GM12878 (cell line): ENCODE measurements around the gene FAM185A. TPM values are rescaled to one million over a fixed set of nuclear protein-coding genes. Genes with fewer than 3 reads are reported as not detected.

ENCODE experiments used
- ATAC-seq: fragments of 200-7000 bp; cut with Tn5 transposase; 3 replicates; pipeline ENCODE4 v1.9.1; 2020; ENCODE audit warnings: mild to moderate bottlenecking, moderate library complexity
- BruUV-seq: library from RNA; stranded (reverse); fragments of 400-500 nt; replicated peaks from 2 replicates; lab custom pipeline; 2021; lab: Mats Ljungman, UMichigan
- CTCF ChIA-PET: fragments of 300-600 bp; sonication (Branson Sonifier 250); formaldehyde crosslinking; extraction: SDS; loops from one replicate; lab custom pipeline; 2021; ENCODE audit warnings: inconsistent platforms; lab: Yijun Ruan, JAX
- POLR2A ChIA-PET: fragments of 350-600 bp; formaldehyde crosslinking; extraction: SDS; loops from one replicate; lab custom pipeline; 2021; ENCODE audit warnings: inconsistent platforms; lab: Charles Lee
- RAD21 ChIA-PET: fragments of 300-600 bp; sonication (Branson Sonifier 250); formaldehyde crosslinking; loops from one replicate; lab custom pipeline; 2023; ENCODE audit warnings: antibody characterized with exemption; ENCODE audit not compliant: unreplicated experiment; lab: Charles Lee
- SMC1A ChIA-PET: fragments of 300-600 bp; sonication (Branson Sonifier 250); formaldehyde crosslinking; loops from one replicate; lab custom pipeline; 2023; ENCODE audit not compliant: unreplicated experiment, uncharacterized antibody; lab: Charles Lee
- DNase-seq: peaks from one replicate; pipeline ENCODE4 v3.0.0-alpha.2; 2011; ENCODE audit warnings: low read depth, low spot score
- FAIRE-seq: peaks from 3 replicates; lab custom pipeline; 2011; peaks lifted over from hg19 to GRCh38; lab: Jason Lieb, UNC
- H2AFZ ChIP-seq: 2 replicates; pipeline ENCODE4 v1.6.0; 2011; ENCODE audit warnings: low read depth, low read length, control low read depth; ENCODE audit not compliant: control insufficient read depth
- H3K27ac ChIP-seq: 2 replicates; pipeline ENCODE4 v1.5.1; 2011; ENCODE audit warnings: control low read depth; ENCODE audit not compliant: control insufficient read depth, insufficient read depth
- H3K27me3 ChIP-seq, 2 experiments: replicated peaks in 1 of 2; 2 replicates each; pipeline versions ENCODE4 v1.6.0 to v1.6.1; 2011; ENCODE audit warnings: low read length in 1 of 2; ENCODE audit not compliant: control insufficient read depth in 2 of 2, insufficient read depth in 2 of 2
- H3K36me3 ChIP-seq, 2 experiments: 2 replicates each; pipeline ENCODE4 v1.5.1; 2011; ENCODE audit warnings: low read length in 1 of 2; ENCODE audit not compliant: control insufficient read depth in 2 of 2, insufficient read depth in 2 of 2
- H3K4me1 ChIP-seq: 2 replicates; pipeline ENCODE4 v1.6.1; 2011; ENCODE audit warnings: mild to moderate bottlenecking, low read length, moderate library complexity, mixed read lengths; ENCODE audit not compliant: control insufficient read depth, insufficient read depth
- H3K4me2 ChIP-seq: 2 replicates; pipeline ENCODE4 v1.6.0; 2011; ENCODE audit warnings: control low read depth; ENCODE audit not compliant: control insufficient read depth, insufficient read depth
- H3K4me3 ChIP-seq: fragments of 200-600 bp; sonication (generic); 2 replicates; pipeline ENCODE4 v1.5.1; 2016
- H3K79me2 ChIP-seq: 2 replicates; pipeline ENCODE4 v1.6.0; 2011; ENCODE audit warnings: low read length; ENCODE audit not compliant: control insufficient read depth, insufficient read depth
- H3K9ac ChIP-seq: 2 replicates; pipeline ENCODE4 v1.8.0; 2011; ENCODE audit warnings: low read length, control low read depth, mixed read lengths; ENCODE audit not compliant: control insufficient read depth, insufficient read depth
- H3K9me3 ChIP-seq: replicated peaks from 3 replicates; pipeline ENCODE4 v1.5.1; 2011; ENCODE audit warnings: mild to moderate bottlenecking, low read length; ENCODE audit not compliant: control insufficient read depth, insufficient read depth
- H4K20me1 ChIP-seq: 2 replicates; pipeline ENCODE4 v1.6.0; 2011; ENCODE audit not compliant: control insufficient read depth, insufficient read depth
- CREB1 ChIP-seq: IDR thresholded peaks from 2 replicates; pipeline ENCODE4 v1.6.1; 2012; ENCODE audit warnings: low read depth, mild to moderate bottlenecking, inconsistent platforms
- FOXM1 ChIP-seq: IDR thresholded peaks from 2 replicates; pipeline ENCODE4 v1.6.1; 2012; ENCODE audit warnings: low read depth, mild to moderate bottlenecking, inconsistent platforms, low read length, moderate library complexity
- HDGF ChIP-seq: fragments of 450-650 bp; IDR thresholded peaks from 2 replicates; pipeline ENCODE4 v1.6.1; 2016; ENCODE audit warnings: antibody characterized with exemption
- IRF4 ChIP-seq: IDR thresholded peaks from 2 replicates; pipeline ENCODE4 v1.6.1; 2011; ENCODE audit warnings: low read depth, low read length
- NR2C2 ChIP-seq: IDR thresholded peaks from 2 replicates; pipeline ENCODE4 v1.6.1; 2011; ENCODE audit warnings: borderline replicate concordance, low read depth; ENCODE audit not compliant: control insufficient read depth, insufficient read length
- POLR2AphosphoS2 ChIP-seq: IDR thresholded peaks from 2 replicates; pipeline ENCODE4 v1.6.1; 2011; ENCODE audit warnings: low read depth, mild to moderate bottlenecking, low read length, improper control_type of control experiment, moderate library complexity
- RB1 ChIP-seq: fragments of 450-650 bp; formaldehyde crosslinking; IDR thresholded peaks from 2 replicates; pipeline ENCODE4 v1.6.1; 2017; ENCODE audit warnings: mild to moderate bottlenecking, borderline replicate concordance
- USF2 ChIP-seq: IDR thresholded peaks from 2 replicates; pipeline ENCODE4 v1.6.1; 2011; ENCODE audit warnings: low read depth, low read length, improper control_type of control experiment, borderline replicate concordance
- ZBTB33 ChIP-seq: fragments of 450-650 bp; IDR thresholded peaks from 2 replicates; pipeline ENCODE4 v1.6.1; 2017; ENCODE audit warnings: mild to moderate bottlenecking
- ZNF622 ChIP-seq: fragments of 450-650 bp; IDR thresholded peaks from 2 replicates; pipeline ENCODE4 v1.6.1; 2017; ENCODE audit warnings: mild to moderate bottlenecking, inconsistent platforms
- WGBS: methylation state at CpG from one replicate; pipeline ENCODE4 v1.1.6; 2016; ENCODE audit warnings: low lambda C conversion rate; ENCODE audit not compliant: insufficient replicate concordance, insufficient coverage; ENCODE audit errors: missing lambda C conversion rate; 5-methylcytosine and 5-hydroxymethylcytosine counted together
- in situ Hi-C: fragments of 300-500 bp; cut with MboI; formaldehyde crosslinking; loops from 9 replicates; pipeline ENCODE4 v1.14.3; 2018; ENCODE audit warnings: mixed read lengths
- intact Hi-C: fragments of 100-400 bp; cut with micrococcal nuclease; formaldehyde crosslinking; loops from one replicate; pipeline ENCODE4 v1.14.2; 2022; ENCODE audit not compliant: unreplicated experiment
- polyA plus RNA-seq, 11 experiments: library from polyadenylated mRNA; depleted of rRNA in 4 of 11; unstranded in 6 of 11; stranded (reverse) in 5 of 11; fragments of >200 nt; fragmentation: Nextera tagmentation in 4 of 11; fragmentation: Illumina TruSeq in 1 of 11; extraction: Ambion mirVana in 4 of 11; extraction: Trizol in 1 of 11; gene quantifications; 1 replicate in 1 of 11; 2 replicates in 10 of 11; pipeline versions ENCODE4 v1.2.1 to v1.2.3, GENCODE V29; 2011 to 2016; ENCODE audit warnings: inconsistent platforms in 2 of 11, missing spikeins in 2 of 11, low read depth in 1 of 11
- total RNA-seq, 4 experiments: library from RNA; depleted of rRNA in 3 of 4; stranded (reverse); fragments of >200 nt in 3 of 4; fragmentation: Illumina TruSeq in 1 of 4; extraction: Trizol in 1 of 4; gene quantifications; 2 replicates each; pipeline versions ENCODE4 v1.2.1 to v1.2.3, GENCODE V29; 2013 to 2021
- TF ChIP-seq, protein P1 (sequence below): fragments of 450-650 bp; IDR thresholded peaks from 2 replicates; pipeline ENCODE4 v1.6.1; 2016; ENCODE audit warnings: mild to moderate bottlenecking, moderate library complexity, borderline replicate concordance

The FAM185A gene
- total and polyA plus RNA-seq, 10 of the 15 experiments (the other 5 are each of a cell fraction or from before 2014, with no cell fraction given) = 1.9 to 12.8 (median 8.6) TPM

DNA sequence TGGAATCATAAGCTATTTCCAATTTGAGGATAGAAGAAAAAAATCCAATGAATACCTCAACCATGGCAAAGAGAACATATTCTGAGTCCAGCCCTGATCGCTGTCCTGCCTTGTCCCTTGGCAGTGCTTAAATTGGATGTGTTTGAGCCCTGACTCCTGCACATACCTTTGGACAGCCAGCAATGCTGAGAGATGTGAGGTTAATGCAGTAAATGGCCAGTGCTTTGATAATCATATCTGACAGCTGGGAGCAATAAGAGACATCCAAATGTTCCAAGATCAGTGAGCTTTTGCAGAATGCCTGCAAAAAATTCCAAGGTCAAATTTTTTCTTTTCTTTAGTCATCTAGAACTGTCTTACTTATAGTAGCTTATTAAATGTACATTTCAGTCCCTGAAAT lies 83.9 kb downstream of the FAM185A start:
- CTCF ChIA-PET = interaction anchor here (0.8 kb wide), 1 partner anchor 15 kb away, joined by 3 read pairs; no protein-coding TSS in a partner anchor
- no TSS peak for BruUV-seq
- in situ Hi-C loops = no loop called here
- Histone ChIP-seq H3K36me3 (no peaks in the 10 kb centered on the region), H3K4me1 (peaks cover 2% of the 10 kb centered on the region; the same call in 1 of the 2 replicates), H2AFZ (no peak overlapping the region), H3K27ac (no peak overlapping the region), H3K9me3 (no peaks in the 10 kb centered on the region), H3K27me3 (no peaks in the 10 kb centered on the region), H3K4me2 (no peak overlapping the region), H4K20me1 (no peaks in the 10 kb centered on the region), H3K4me3 (no peak overlapping the region), H3K79me2 (no peaks in the 10 kb centered on the region), H3K9ac (no peak overlapping the region)
- 100% methylated on average over 1 of the region's 1 CpG for WGBS
- DNase-seq = no peak
- RAD21 ChIA-PET = interaction anchor here (0.5 kb wide), 1 partner anchor 229 kb away, joined by 4 read pairs; no protein-coding TSS in a partner anchor
- intact Hi-C loops = no loop called here
- no peak for ATAC-seq
- SMC1A ChIA-PET = interaction anchor here (0.6 to 2.0 kb wide), 4 partner anchors 9 to 42 kb away, joined by 3 to 5 read pairs (median 3); no protein-coding TSS in a partner anchor
- FAIRE-seq = no peak
- TF ChIP-seq RB1 (no peak), USF2 (no peak), ZBTB33 (no peak)
- POLR2A ChIA-PET = no interaction called here

- no peaks in the 10 kb centered on the region for H4K20me1 ChIP-seq
- H3K4me2 ChIP-seq = no peak overlapping the region
- POLR2A ChIA-PET = no interaction called here
- intact Hi-C loops (no loop called here), in situ Hi-C loops (no loop called here)
- DNase-seq (no peak), ATAC-seq (no peak), FAIRE-seq (no peak)
- no peak overlapping the region for H3K27ac ChIP-seq
- H3K4me3 ChIP-seq = no peak overlapping the region
- no peak overlapping the region for H2AFZ ChIP-seq
- H3K9ac ChIP-seq = no peak overlapping the region
- H3K27me3 ChIP-seq = no peaks in the 10 kb centered on the region
- RAD21 ChIA-PET = no interaction called here
- no peaks in the 10 kb centered on the region for H3K9me3 ChIP-seq
- CTCF ChIA-PET = interaction anchor here (0.8 kb wide), 1 partner anchor 14 kb away, joined by 3 read pairs; no protein-coding TSS in a partner anchor
- 96% methylated on average over 3 of the region's 5 CpGs for WGBS
- BruUV-seq = no TSS peak
- peaks cover 2% of the 10 kb centered on the region; the same call in 1 of the 2 replicates for H3K4me1 ChIP-seq
- no peaks in the 10 kb centered on the region for H3K79me2 ChIP-seq
- no peaks in the 10 kb centered on the region for H3K36me3 ChIP-seq
- SMC1A ChIA-PET = no interaction called here
- TF ChIP-seq ZNF622 = no peak
- no peak for TF ChIP-seq POLR2AphosphoS2
- TF ChIP-seq HDGF = no peak
- TF ChIP-seq NR2C2 = no peak
- TF ChIP-seq IRF4 = no peak
- no peak for TF ChIP-seq FOXM1
- TF ChIP-seq, protein P1, sequence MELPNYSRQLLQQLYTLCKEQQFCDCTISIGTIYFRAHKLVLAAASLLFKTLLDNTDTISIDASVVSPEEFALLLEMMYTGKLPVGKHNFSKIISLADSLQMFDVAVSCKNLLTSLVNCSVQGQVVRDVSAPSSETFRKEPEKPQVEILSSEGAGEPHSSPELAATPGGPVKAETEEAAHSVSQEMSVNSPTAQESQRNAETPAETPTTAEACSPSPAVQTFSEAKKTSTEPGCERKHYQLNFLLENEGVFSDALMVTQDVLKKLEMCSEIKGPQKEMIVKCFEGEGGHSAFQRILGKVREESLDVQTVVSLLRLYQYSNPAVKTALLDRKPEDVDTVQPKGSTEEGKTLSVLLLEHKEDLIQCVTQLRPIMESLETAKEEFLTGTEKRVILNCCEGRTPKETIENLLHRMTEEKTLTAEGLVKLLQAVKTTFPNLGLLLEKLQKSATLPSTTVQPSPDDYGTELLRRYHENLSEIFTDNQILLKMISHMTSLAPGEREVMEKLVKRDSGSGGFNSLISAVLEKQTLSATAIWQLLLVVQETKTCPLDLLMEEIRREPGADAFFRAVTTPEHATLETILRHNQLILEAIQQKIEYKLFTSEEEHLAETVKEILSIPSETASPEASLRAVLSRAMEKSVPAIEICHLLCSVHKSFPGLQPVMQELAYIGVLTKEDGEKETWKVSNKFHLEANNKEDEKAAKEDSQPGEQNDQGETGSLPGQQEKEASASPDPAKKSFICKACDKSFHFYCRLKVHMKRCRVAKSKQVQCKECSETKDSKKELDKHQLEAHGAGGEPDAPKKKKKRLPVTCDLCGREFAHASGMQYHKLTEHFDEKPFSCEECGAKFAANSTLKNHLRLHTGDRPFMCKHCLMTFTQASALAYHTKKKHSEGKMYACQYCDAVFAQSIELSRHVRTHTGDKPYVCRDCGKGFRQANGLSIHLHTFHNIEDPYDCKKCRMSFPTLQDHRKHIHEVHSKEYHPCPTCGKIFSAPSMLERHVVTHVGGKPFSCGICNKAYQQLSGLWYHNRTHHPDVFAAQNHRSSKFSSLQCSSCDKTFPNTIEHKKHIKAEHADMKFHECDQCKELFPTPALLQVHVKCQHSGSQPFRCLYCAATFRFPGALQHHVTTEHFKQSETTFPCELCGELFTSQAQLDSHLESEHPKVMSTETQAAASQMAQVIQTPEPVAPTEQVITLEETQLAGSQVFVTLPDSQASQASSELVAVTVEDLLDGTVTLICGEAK = no peak
- no peak for TF ChIP-seq CREB1
Measured at GRCh38 chr7:102833343-102833742, 84.5 kb downstream of the FAM185A start.
